Measurements from ENCODE around the gene ZNF423.

Gene ZNF423

GRCh38 chr16:49464877-49465504, 390.9 kb downstream of the ZNF423 start:
- DNase-seq: peak; percentile 4

- no peak for DNase-seq
Measured at GRCh38 chr16:49464093-49464492, 391.8 kb downstream of the ZNF423 start.

- peak; percentile 79 for DNase-seq
Measured at GRCh38 chr16:49463529-49463928, 392.4 kb downstream of the ZNF423 start.

GRCh38 chr16:49462989-49463371, 392.9 kb downstream of the ZNF423 start:
- no peak for DNase-seq

GRCh38 chr16:49462362-49462988, 393.4 kb downstream of the ZNF423 start:
- no peak for DNase-seq

- DNase-seq: no peak
Measured at GRCh38 chr16:49461517-49461951, 394.4 kb downstream of the ZNF423 start.

- no peak for DNase-seq
Measured at GRCh38 chr16:49460786-49461470, 395.0 kb downstream of the ZNF423 start.

GRCh38 chr16:49459953-49460735, 395.8 kb downstream of the ZNF423 start:
- DNase-seq: no peak

- no peak for DNase-seq
Measured at GRCh38 chr16:49458656-49459445, 397.1 kb downstream of the ZNF423 start.

GRCh38 chr16:49458243-49458642, 397.7 kb downstream of the ZNF423 start:
- DNase-seq: no peak

GRCh38 chr16:49457196-49457595, 398.7 kb downstream of the ZNF423 start:
- no peak for DNase-seq

- DNase-seq: no peak
Measured at GRCh38 chr16:49456763-49457162, 399.1 kb downstream of the ZNF423 start.

- DNase-seq: no peak
Measured at GRCh38 chr16:49455991-49456745, 399.7 kb downstream of the ZNF423 start.

GRCh38 chr16:49455181-49455990, 400.5 kb downstream of the ZNF423 start:
- no peak for DNase-seq

- no peak for DNase-seq
Measured at GRCh38 chr16:49454426-49455180, 401.3 kb downstream of the ZNF423 start.

- DNase-seq: no peak
Measured at GRCh38 chr16:49453983-49454382, 401.9 kb downstream of the ZNF423 start.

GRCh38 chr16:49453021-49453420, 402.9 kb downstream of the ZNF423 start:
- no peak for DNase-seq

- no peak for DNase-seq
Measured at GRCh38 chr16:49452578-49452977, 403.3 kb downstream of the ZNF423 start.

- no peak for DNase-seq
Measured at GRCh38 chr16:49452108-49452507, 403.8 kb downstream of the ZNF423 start.

GRCh38 chr16:49446805-49447204, 409.1 kb downstream of the ZNF423 start:
- DNase-seq: no peak
